GM19395 (cell line): Measurements from ENCODE around the gene PBX3.

Source experiments
- ATAC-seq: cut with Tn5 transposase; IDR thresholded peaks from one replicate; pipeline ENCODE4 v1.9.1; 2021; ENCODE audit warnings: mild to moderate bottlenecking, moderate library complexity; ENCODE audit not compliant: unreplicated experiment

PBX3 gene

GRCh38 chr9:125747053-125747764 lies at the start of gene PBX3:
Gene PBX3 (plus strand): TSS chr9:125747373.
- peak; percentile 6 for ATAC-seq

DNA sequence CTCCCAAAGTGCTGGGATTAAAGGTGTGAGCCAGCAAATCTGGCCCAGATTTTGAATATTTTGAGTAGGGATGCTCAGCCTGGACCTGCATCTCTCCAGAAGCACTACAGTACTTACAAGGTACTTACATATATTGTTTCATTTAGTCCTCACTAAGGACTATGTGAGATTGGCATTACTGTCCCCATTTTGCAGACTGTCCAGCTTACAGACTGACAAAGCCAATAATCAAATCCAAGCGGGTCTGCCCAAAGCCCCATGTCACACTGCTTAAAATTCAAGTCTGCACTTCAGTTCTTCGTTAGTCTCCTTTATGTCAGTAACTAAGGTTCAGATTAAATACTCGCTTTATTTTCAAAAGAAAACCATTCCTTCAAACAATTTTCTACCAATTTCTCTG lies 47.3 kb upstream of the PBX3 start:
- ATAC-seq, result no peak

DNA sequence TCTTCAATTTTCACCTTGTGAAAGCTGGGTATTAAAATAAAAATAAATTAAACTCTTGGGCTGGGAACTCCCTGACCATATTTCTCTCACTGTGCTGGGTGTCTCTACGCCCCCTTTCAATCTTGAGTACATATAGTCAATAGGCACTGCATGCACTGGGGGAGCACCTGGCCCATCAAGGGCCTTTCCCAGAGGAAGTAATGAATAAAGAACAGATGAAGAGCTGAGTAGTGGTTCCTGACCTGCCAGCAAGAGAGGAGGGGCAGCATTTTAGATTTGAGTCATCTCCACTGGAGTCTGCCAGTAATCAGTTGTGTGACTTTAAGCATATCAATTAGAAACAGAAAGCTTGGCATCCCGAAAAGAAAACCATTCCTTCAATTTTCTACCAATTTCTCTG lies 46.4 kb upstream of the PBX3 start:
- peak; percentile 85 for ATAC-seq

GRCh38 chr9:125701351-125701750 lies 45.8 kb upstream of the PBX3 start:
- ATAC-seq, result no peak

GRCh38 chr9:125703662-125704061 lies 43.5 kb upstream of the PBX3 start:
- no peak for ATAC-seq

GRCh38 chr9:125705893-125706292 lies 41.3 kb upstream of the PBX3 start:
- no peak for ATAC-seq

DNA sequence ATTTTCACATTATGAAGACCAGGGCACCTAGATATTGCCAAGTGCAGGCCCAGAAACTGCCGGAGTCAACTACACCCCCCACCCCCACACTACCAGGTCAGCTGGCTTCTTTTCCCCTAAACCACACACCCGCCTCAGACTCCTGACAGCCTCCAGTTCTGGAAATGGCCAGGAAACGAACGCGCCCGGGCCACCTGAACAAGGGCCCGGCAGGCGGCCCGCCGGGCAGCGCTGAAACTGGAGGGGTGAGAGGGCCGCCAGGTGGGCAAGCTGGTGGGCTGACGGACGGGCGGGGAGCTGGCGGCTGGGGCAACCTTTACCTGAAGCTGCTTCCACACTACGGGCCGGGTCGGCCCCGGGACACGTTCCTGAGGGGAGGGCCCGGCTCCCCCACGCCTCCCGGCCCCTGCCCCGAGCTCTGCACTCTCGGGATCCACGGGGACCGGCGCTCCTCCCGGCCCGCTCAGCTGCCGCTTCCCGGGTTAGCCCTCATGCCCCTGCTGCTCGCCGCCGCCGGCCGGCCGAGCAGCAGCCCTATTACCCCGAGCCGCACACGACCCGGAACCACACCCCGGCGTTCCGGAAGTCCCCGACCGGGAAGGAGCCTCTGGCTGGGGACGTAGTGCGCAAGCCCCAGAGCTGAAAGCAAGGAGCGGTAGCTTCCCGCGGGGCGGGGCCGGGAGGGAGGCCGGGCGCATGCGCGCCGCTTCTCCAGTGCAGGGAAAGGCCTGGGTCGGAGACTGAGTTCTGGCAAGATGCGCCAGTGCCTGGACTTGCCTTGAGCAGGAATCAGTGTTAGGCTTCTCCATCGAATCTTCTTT lies 40.3 kb upstream of the PBX3 start, which contains the start of gene MAPKAP1:
MAPKAP1 (minus strand) TSS at position 558 of the 821 bp plus-strand sequence. CDS start 34,634 bp downstream, outside the sequence.
- peak; percentile 90 for ATAC-seq

DNA sequence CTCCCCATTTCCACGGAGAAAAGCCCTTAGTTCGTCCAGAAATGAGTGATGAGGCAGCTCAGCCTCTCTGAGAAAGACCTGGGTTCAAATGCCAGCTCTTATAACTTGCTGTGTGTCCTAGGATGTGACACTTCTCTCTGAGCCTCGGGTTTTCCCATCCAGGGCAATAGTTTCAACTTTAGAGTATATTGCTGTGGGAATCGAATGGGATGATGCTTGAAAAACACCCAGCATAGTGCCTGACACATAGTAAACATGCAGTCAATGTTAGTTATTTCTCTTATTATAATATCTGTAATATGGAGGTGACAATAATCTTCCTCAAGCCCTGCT lies 39.7 kb upstream of the PBX3 start:
- peak; percentile 29 for ATAC-seq

- ATAC-seq, result no peak
These were observed 20.6 kb upstream of the PBX3 start for GRCh38 chr9:125726456-125727132.

GRCh38 chr9:125730168-125730567 lies 17.0 kb upstream of the PBX3 start:
- no peak for ATAC-seq

DNA sequence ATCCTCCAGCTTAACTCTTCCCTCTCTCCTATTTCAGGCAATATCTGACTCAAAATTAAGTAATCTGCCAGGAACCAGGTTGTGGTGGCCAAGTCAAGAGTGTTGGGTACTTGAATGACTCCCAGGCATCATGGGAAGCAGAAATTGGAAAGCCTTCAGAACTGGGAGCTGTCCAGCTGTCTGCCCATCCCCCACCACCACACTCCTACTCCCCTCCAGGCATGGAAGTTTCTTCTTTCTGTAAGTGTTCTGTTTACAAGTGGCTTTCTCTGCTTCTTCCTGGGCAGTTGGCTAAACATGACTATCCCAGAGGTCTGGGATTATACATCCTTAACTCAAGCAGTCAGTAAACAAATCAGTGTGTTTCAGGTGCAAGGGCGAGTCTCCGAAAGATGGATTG lies 14.6 kb upstream of the PBX3 start:
- no peak for ATAC-seq

DNA sequence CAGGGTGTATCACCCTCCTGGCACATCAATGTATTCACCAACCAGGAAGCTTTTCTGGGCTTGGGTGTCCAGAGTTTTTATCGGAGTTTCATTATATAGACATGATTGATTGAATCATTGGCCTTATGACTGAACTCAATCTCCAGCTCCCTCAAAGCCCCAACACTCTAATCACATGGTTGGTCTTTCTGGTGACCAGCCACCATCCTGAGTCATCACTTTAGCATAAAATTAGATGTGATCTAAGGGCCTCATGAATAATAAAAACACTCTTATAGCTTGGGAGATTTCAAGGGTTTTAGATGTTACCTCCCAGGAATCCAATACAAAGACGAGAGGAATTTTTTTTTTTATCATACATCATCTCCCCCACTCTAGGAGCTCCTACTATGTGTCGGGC lies 7.7 kb upstream of the PBX3 start:
- no peak for ATAC-seq

- ATAC-seq, result no peak
These were observed 4.5 kb upstream of the PBX3 start for GRCh38 chr9:125742657-125743056.

DNA sequence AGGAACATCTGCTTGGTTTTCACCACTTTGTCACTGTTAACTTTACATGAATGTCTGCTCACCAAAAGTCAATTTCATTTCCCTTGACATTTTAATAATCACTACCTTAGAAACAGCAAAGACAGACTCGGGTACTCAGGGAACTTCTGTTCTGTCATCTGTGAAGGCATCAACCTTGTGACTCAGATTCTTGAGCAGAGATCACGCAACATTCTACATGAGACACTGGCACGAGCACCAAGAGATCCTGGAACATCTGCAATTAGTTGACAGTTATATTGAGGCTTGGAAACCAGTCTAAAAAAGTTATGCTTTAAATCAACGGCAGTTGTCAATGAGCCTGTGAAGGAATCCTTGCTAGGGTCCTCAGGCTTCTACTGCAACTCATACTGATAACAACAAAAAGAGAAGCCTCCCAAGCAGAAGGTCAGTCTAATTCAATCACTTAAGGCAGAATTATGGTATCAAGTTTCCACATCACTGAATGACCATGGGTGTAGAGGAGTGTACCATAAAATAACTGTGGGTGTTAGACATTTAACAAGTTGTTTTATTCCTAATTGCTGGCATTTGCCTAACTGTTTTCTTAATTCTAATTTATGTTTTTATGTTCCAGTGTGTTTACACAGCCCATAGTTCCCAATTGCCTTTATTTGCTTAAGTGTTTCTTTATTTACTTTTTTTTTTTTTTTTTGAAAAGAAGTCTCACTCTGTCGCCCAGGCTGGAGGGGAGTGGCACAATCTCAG lies 3.3 kb upstream of the PBX3 start:
- no peak for ATAC-seq

DNA sequence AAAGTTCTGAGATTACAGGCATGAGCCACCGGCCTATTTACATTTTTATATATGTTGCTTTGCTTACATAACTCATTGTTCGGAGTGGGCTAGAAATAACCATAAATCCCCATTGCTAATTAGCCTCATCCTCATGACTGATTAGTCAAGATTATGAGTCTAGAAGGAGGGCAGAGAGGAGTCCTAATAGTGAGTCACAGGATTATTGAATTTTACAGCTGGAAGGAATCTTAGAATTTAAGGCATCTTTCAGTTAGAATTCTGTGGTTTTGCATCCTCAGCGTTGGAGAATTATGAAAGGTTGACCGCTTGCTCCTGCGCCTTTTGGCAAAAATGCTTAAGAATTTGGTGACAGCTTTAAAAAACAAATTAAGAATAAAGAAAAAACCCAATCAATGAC lies 2.6 kb upstream of the PBX3 start:
- ATAC-seq, result no peak

DNA sequence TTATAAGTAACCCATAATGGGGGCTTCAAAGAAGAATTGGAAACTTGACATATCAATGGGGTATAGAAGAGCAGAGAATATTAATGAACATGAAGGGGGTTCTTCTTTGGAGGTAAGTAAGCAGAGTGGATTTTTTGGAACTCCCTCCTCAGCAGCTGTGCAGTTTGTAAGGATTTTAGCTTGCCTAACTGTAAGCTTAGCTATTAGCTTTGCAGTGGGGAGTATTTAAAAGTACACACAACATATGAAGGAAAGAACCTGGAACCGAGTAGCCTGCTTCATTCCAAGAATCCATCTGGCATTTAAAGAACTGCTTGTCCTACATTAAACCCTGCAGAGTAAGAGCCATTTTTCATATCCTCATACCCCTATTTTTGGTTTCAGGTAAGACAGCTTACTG lies 2.2 kb upstream of the PBX3 start:
- no peak for ATAC-seq

- no peak for ATAC-seq
These were observed 1.5 kb upstream of the PBX3 start for GRCh38 chr9:125745682-125746016.

GRCh38 chr9:125746017-125746773 lies 978 bp upstream of the PBX3 start:
- ATAC-seq, result peak; percentile 79

- no peak for ATAC-seq
These were observed 460 bp upstream of the PBX3 start for GRCh38 chr9:125746774-125747052.

GRCh38 chr9:125747765-125748445 lies 732 bp downstream of the PBX3 start:
- ATAC-seq, result no peak
